ENCODE results near the gene SPATA45.

SPATA45 gene

DNA sequence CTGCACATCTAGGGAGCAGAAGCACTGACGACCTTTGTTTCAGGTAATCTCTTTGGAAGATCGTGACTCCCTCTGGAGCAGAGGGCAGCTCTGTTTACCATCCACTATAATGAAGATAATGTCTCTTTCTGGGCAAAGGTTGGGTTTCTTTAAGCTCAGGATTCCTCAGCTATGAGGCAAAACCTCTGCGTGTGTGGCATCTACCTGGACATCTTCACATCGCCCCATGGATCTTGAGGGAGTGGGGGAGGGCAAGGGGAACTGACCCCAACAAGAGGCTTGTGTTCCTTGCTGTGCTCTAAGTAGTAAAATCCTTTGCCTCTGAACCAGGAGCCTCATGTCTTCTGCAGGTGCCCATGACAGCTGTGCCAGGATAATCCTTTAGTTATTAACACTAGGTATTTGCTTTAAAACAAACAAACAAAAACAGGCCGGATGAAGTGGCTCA is 19.6 kb downstream of the SPATA45 start:
- DNase-seq: no peak

- no peak for DNase-seq
Measured at GRCh38 chr1:212827171-212827776, 20.2 kb downstream of the SPATA45 start.

DNA sequence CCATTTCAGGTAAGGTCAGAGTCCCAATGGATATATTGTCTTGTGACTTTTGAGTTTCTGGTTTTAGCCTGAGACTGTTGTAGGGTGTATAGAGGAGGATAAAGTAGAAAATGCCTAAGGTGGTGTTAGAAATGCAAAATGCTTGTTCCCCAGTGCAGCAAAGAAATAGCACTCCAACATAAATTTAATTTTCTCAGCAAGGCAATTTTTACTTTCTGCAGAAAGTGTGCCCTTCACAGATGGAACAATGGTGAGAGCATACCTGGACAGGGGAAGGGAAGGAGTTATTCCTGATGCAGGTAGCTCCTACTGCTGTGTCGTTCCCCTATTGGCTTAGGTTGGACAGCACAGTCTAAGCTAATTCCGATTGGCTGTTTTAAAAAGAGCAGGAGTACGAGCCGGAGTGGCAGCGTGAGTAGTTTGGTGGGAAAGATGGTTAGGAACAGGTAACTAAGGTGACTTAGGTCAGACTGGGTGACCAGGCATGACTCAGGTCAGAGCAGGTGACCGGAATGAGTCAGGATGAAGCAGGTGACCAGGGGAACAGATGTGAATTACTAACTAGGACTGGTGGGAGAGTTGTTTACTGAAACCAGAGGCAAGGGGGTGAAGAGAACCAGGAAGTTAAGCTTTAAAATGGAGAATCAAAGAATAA is 21.5 kb downstream of the SPATA45 start:
- DNase-seq: no peak

GRCh38 chr1:212824201-212824600 is 23.2 kb downstream of the SPATA45 start:
- no peak for DNase-seq

DNA sequence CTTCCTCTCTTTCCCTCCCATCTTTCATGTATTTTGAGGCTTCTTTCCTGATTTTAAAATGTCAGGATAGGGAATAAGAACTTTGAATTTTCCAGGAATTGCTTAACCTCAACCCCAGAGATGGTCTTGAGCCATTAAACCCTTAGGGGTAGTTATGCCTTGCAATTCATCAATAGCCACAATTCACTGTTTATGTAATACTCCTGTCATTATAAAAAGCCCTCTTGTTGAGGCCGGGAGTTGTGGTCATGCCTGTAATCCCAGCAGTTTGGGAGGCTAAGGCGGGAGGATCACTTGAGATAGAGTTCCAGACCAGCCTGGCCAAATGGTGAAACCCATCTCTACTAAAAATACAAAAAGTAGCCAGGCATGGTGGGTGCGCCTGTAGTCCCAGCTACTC is 24.5 kb downstream of the SPATA45 start:
- DNase-seq: no peak

DNA sequence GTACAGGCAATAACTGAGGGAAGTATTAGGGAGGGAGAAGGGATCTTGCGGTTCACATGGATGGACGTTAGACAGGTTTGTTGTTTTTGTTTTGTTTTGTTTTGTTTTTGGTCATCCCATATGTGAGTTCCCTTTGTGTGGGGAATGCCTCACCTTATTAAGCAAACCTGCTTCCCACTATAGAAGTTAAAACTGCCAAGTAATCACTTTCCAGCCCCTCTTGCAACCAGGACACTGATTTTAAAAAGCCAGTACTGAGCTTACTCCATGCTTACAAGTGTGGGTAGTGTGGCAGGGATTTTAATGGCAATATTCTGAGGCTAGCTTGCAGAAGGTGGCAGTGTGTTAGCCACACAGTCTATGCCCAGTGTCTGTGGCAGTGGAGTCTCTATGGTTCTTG is 26.5 kb downstream of the SPATA45 start:
- DNase-seq: no peak

GRCh38 chr1:212819726-212820125 is 27.7 kb downstream of the SPATA45 start:
- no peak for DNase-seq

- DNase-seq: no peak
Measured at GRCh38 chr1:212816567-212817278, 30.7 kb downstream of the SPATA45 start.

DNA sequence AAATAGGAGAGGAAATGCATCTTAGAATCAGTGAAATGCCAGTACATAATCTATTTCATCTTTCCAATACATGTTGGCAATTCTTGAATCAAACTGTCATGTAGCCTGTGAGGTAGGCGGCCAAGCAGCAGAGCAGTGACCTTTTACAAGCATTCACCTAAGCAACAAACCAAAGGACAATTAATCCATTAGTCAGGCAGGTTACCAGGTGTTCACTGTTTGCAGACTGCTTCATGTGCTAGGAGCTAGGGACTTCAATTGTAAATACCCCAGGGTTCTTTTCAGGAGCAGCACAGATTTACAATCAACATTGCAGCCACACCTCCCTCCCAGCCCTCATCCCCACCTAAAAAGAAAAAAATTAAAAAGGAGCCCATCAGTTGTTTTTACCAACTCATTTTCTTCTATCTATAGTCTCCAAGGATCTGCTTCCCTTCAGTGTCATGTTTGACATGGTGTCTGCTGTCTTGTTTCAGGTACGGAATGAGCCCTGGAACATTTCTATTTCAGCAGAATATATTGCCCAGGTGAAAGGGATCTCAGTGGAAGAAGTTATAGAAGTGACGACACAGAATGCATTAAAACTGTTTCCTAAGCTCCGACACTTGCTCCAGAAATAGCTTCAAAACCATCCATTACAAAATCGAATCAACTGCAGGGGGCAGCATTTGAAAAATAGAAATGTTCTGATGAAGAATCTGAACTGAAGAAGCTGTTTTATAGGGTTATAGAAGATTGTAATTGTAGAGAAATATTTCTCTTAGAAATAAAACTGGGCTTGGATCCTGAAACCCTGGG is 32.7 kb downstream of the SPATA45 start:
- DNase-seq: no peak

GRCh38 chr1:212805767-212806166 is 41.7 kb downstream of the SPATA45 start:
- DNase-seq: no peak

- DNase-seq: no peak
Measured at GRCh38 chr1:212797681-212798080, 49.8 kb downstream of the SPATA45 start.

DNA sequence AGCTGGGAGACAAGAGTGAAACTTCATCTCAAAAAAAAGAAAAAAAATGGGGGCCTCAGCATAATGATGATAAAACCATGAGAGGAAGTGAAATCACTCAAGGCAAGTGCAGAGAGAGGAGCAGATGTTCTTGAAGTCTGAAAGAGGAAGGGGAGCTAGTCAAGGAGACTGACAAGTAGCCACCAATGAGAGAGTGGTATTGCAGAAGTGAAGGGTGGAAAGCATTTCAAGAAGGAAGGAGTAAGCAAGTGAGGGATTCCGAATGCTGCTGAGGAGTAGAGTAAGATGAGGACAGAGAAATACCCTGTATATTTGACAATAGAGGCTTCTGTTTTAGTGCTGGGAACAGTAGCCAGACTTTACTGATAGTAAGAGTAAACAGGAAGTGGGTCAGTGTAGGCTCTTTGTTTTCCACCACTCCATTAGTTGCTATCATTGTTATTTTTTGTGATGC is 52.9 kb downstream of the SPATA45 start:
- DNase-seq: no peak

- DNase-seq: no peak
Measured at GRCh38 chr1:212792396-212792908, 55.0 kb downstream of the SPATA45 start.

DNA sequence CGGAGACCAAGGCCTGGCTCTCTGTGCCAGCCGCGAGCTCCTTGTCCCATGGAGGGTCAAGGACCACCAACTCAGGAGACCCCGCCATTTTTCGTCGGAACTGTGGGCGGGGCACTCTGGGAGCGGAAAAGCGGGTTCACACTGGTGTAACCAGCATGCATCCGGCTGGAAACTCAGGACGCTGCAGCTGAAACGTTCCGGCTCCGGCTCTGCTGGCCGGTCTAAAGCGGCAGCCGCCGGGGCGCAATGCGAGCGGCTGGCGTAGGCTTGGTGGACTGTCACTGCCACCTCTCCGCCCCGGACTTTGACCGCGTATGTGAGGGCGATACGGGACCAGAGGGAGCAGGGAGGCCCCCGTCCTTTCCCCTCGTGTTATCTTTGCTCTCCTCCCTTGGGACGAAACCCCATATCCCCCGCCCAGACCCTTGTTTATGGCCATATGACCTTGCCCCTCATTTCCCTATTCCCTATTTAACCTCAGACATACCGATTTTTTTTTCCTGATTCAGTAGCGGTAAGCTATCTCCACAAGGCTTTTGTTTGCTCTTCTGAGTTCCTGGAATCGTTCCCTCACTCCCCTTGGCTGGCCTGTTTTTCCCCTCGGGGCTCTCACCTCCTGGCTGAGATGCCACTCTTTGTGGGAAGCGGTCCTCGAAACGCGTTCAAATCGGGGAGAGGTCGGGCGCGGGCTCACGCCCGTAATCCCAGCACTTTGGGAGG is 55.6 kb downstream of the SPATA45 start, which contains the start of the genes NSL1 and TATDN3:
TSS of gene NSL1 (minus strand) at position 102 of the 720 bp plus-strand sequence. CDS start at position 88, 14 bp downstream.
TSS of gene TATDN3 (plus strand) at position 219 of the 720 bp plus-strand sequence. CDS start at position 247, 28 bp downstream.
- peak; percentile 76 for DNase-seq

DNA sequence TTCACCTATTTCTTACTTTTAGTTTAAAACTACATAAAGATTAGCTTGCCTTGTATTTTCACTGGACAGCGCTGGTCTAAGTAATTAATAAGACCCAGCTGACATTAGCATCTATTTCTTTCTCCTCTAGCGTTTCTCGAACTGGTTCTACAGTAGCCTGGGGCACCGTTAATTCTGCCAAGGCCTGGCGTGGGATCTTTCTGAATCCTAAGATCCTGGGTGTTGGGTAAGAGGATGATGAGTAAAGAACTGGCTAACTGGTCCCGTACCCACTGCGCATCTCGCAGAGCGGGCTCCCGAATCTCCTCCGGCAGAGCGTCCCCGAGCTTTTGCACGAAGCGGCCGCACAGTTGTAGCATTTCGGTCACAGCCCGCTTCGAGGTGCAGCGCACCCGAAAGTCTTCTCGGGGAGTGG is 56.2 kb downstream of the SPATA45 start:
- DNase-seq: no peak

DNA sequence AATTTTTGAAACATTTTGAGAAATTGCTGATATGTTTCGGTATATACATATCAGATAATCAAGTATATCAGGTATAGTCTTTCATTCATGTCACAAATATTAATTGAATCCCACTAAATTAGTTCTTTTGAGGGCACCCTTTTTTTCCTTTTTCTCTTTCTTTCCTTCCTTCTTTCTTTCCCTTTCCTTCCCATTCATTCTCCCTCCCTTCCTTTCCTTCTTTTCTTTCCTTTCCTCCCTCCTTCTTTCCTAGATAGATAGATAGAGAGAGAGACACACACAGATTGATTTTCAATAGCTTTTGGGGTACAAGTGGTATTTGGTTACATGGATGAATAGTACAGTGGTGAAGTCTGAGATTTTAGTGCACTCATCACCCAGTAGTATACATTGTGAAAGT is 61.6 kb downstream of the SPATA45 start:
- no peak for DNase-seq

- DNase-seq: no peak
Measured at GRCh38 chr1:212783976-212784375, 63.5 kb downstream of the SPATA45 start.

GRCh38 chr1:212782422-212783154 is 64.9 kb downstream of the SPATA45 start:
- no peak for DNase-seq

GRCh38 chr1:212781225-212781624 is 66.2 kb downstream of the SPATA45 start:
- no peak for DNase-seq

GRCh38 chr1:212780759-212781158 is 66.7 kb downstream of the SPATA45 start:
- no peak for DNase-seq

Data from NK-92 treated with Interleukin-12 subunit alpha and Interleukin-12 subunit beta, amount 100 ng/mL, for 24 hours (cell line).